Tibial nerve (tissue), 4 donors: Measurements from ENCODE around the gene MIER2. TPM values are rescaled to one million over a fixed set of nuclear protein-coding genes. Genes with fewer than 3 reads are reported as not detected.

Experiments used
- DNase-seq, 2 donors: peaks; one replicate each; pipeline ENCODE4 v3.0.0-alpha.2; 2019; ENCODE audit warnings: low spot score in 2 of 2
- H3K27ac ChIP-seq, 4 donors: fragments of 200-600 bp; sonication (generic) in 3 of 4; one replicate each; pipeline ENCODE4 v1.5.1; 2017 to 2019; ENCODE audit warnings: mild to moderate bottlenecking in 1 of 4
- H3K27me3 ChIP-seq, 2 donors: fragments of 200-600 bp; sonication (generic) in 1 of 2; one replicate each; pipeline versions ENCODE4 v1.5.1 to v1.6.0; 2017 to 2019
- H3K36me3 ChIP-seq, 3 donors: fragments of 200-600 bp; sonication (generic); one replicate each; pipeline ENCODE4 v1.5.1; 2018 to 2019
- H3K4me1 ChIP-seq, 4 donors: fragments of 200-600 bp; sonication (generic) in 3 of 4; one replicate each; pipeline ENCODE4 v1.5.1; 2017 to 2019
- H3K4me3 ChIP-seq, 4 donors: fragments of 200-600 bp; sonication (generic) in 3 of 4; one replicate each; pipeline ENCODE4 v1.5.1; 2017 to 2019; ENCODE audit warnings: mild to moderate bottlenecking in 1 of 4, moderate library complexity in 1 of 4
- H3K9me3 ChIP-seq, 4 donors: fragments of 200-600 bp; sonication (generic) in 3 of 4; one replicate each; pipeline ENCODE4 v1.5.1; 2017 to 2019
- CTCF ChIP-seq, 5 experiments: fragments of 200-600 bp in 3 of 5; fragments of 450-650 bp in 2 of 5; sonication (generic) in 3 of 5; IDR thresholded peaks; one replicate each; pipeline ENCODE4 v1.5.1; 2016 to 2019; ENCODE audit warnings: antibody characterized with exemption in 5 of 5, mild to moderate bottlenecking in 3 of 5, moderate library complexity in 2 of 5
- EP300 ChIP-seq, 2 donors: sonication (generic); formaldehyde crosslinking; IDR thresholded peaks; one replicate each; pipeline ENCODE4 v1.6.1; 2017; ENCODE audit warnings: antibody characterized with exemption in 2 of 2, mild to moderate bottlenecking in 1 of 2
- POLR2A ChIP-seq, 2 donors: fragments of 450-650 bp; IDR thresholded peaks; one replicate each; pipeline ENCODE4 v1.6.1; 2017; ENCODE audit warnings: antibody characterized with exemption in 2 of 2, mild to moderate bottlenecking in 2 of 2, moderate library complexity in 2 of 2
- WGBS, 2 donors: methylation state at CpG; one replicate each; pipeline ENCODE4 v1.1.5; 2018; 5-methylcytosine and 5-hydroxymethylcytosine counted together
- total RNA-seq, 4 donors: library from RNA; depleted of rRNA; stranded (reverse); fragments of >200 nt; gene quantifications; one replicate each; pipeline ENCODE4 v1.1.0, GENCODE V29; 2016

Gene MIER2
- total RNA-seq, 4 donors from 2014 or later: 17.8 to 20.7 (median 19.1) TPM

- H3K27ac ChIP-seq: no peak overlapping the region
- H3K27me3 ChIP-seq: peaks cover 0 to 39% of the 10 kb centered on the region in 2 donors
- no peaks in the 10 kb centered on the region for H3K4me1 ChIP-seq
- WGBS, 2 donors: 70 to 81% methylated on average over 17 of the region's 17 CpGs
- DNase-seq: no peak
- no peaks in the 10 kb centered on the region for H3K9me3 ChIP-seq
- no peak overlapping the region for H3K4me3 ChIP-seq
- TF ChIP-seq EP300 (IDR thresholded peaks at IDR 0.05): no peak
- TF ChIP-seq POLR2A (IDR thresholded peaks at IDR 0.05): no peak
- TF ChIP-seq CTCF (IDR thresholded peaks at IDR 0.05): no peak
- no peaks in the 10 kb centered on the region for H3K36me3 ChIP-seq
Observed at GRCh38 chr19:374886-375235, 30.3 kb upstream of the MIER2 start.

GRCh38 chr19:374183-374885 is 29.7 kb upstream of the MIER2 start:
- DNase-seq: no peak
- Histone ChIP-seq H3K27ac (no peak overlapping the region), H3K36me3 (no peaks in the 10 kb centered on the region), H3K27me3 (peaks cover 0 to 42% of the 10 kb centered on the region in 2 donors), H3K4me1 (no peaks in the 10 kb centered on the region), H3K4me3 (no peak overlapping the region), H3K9me3 (no peaks in the 10 kb centered on the region)
- TF ChIP-seq EP300 (IDR thresholded peaks at IDR 0.05): no peak
- no peak for TF ChIP-seq POLR2A (IDR thresholded peaks at IDR 0.05)
- no peak for TF ChIP-seq CTCF (IDR thresholded peaks at IDR 0.05)
- WGBS, 2 donors: 66 to 73% methylated on average over 23 of the region's 23 CpGs

GRCh38 chr19:373391-374182 is 29.0 kb upstream of the MIER2 start:
- WGBS, 2 donors: 76 to 81% methylated on average over 24 of the region's 24 CpGs
- no peak for DNase-seq
- peaks cover 0 to 49% of the 10 kb centered on the region in 2 donors for H3K27me3 ChIP-seq

GRCh38 chr19:372306-372890 is 27.8 kb upstream of the MIER2 start:
- H3K27ac ChIP-seq: no peak overlapping the region
- H3K27me3 ChIP-seq: peaks cover 0 to 58% of the 10 kb centered on the region in 2 donors
- H3K36me3 ChIP-seq: no peaks in the 10 kb centered on the region
- no peak for DNase-seq
- no peaks in the 10 kb centered on the region for H3K4me1 ChIP-seq
- TF ChIP-seq EP300 (IDR thresholded peaks at IDR 0.05) (no peak), POLR2A (IDR thresholded peaks at IDR 0.05) (no peak), CTCF (IDR thresholded peaks at IDR 0.05) (no peak)
- WGBS, 2 donors: 46 to 47% methylated on average over 14 of the region's 14 CpGs
- no peaks in the 10 kb centered on the region for H3K9me3 ChIP-seq
- no peak overlapping the region for H3K4me3 ChIP-seq

More at GRCh38 chr19:373391-374182, 29.0 kb upstream of the MIER2 start:
- Histone ChIP-seq H3K36me3 (no peaks in the 10 kb centered on the region), H3K4me1 (no peaks in the 10 kb centered on the region), H3K9me3 (no peaks in the 10 kb centered on the region), H3K27ac (no peak overlapping the region), H3K4me3 (no peak overlapping the region)
- TF ChIP-seq CTCF (IDR thresholded peaks at IDR 0.05) (no peak), EP300 (IDR thresholded peaks at IDR 0.05) (no peak), POLR2A (IDR thresholded peaks at IDR 0.05) (no peak)
